NB4 (cell line): ENCODE measurements around the gene KIF1A.
"Not testable (repeated sequence)": the region's sequence is repeated elsewhere in the genome, so short reads cannot be mapped to it uniquely, and the experiment has no call there.

ENCODE experiments used
- DNase-seq: peaks from one replicate; pipeline ENCODE4 v3.0.0; 2010; ENCODE audit warnings: low read depth
- H3K4me3 ChIP-seq: one replicate; pipeline ENCODE4 v1.5.1; 2011; ENCODE audit warnings: mild to moderate bottlenecking, low read depth, low read length, moderate library complexity
- MYC ChIP-seq: IDR thresholded peaks from 2 replicates; pipeline ENCODE4 v1.6.1; 2011; ENCODE audit warnings: low read depth, low read length
- POLR2A ChIP-seq: IDR thresholded peaks from 2 replicates; pipeline ENCODE4 v1.6.1; 2011; ENCODE audit warnings: mild to moderate bottlenecking; ENCODE audit not compliant: insufficient read length; ENCODE audit errors: extremely low read depth
- TF ChIP-seq, protein P1 (sequence below): IDR thresholded peaks from one replicate; pipeline ENCODE4 v1.5.1; 2012; ENCODE audit warnings: low read depth, low read length
- TF ChIP-seq, protein P2 (sequence below): IDR thresholded peaks from 2 replicates; pipeline ENCODE4 v1.6.1; 2011; ENCODE audit warnings: low read depth, low read length

KIF1A gene

DNA sequence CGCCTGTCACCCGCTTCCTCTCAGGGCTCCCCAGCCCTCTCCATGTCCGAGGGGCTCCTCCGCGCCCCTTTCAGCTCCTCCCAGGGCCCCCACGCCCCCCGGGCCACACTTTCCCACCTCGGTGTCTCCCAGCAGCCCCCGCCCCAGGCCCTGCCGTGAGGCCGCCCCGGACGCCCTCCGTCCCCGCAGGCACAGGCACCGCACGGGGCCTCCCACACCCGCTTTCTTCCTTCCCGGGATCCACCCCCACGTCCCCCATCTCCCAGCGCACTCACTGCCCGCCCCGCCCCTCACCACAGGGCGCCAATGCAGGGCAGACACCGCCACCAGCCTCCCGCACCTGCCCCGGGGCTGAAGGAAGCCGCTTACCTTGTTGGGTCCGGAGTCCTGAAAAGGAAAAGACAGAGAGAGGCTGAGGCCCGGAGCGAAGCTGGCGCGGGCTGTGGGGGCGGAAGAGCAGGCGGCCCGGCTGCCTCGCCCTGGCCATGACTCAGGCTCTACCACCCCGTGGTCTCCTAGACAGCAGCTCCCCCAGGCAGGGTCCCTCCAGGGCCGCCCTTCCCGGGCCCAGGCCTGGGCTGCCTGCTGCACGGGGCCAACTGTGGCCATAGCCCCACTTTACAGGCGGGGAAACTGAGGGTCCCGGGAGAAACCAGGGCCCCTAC, 37.7 kb downstream of the KIF1A start:
- no peak overlapping the region for H3K4me3 ChIP-seq
- DNase-seq, result peak; percentile 31
- TF ChIP-seq, protein P1, sequence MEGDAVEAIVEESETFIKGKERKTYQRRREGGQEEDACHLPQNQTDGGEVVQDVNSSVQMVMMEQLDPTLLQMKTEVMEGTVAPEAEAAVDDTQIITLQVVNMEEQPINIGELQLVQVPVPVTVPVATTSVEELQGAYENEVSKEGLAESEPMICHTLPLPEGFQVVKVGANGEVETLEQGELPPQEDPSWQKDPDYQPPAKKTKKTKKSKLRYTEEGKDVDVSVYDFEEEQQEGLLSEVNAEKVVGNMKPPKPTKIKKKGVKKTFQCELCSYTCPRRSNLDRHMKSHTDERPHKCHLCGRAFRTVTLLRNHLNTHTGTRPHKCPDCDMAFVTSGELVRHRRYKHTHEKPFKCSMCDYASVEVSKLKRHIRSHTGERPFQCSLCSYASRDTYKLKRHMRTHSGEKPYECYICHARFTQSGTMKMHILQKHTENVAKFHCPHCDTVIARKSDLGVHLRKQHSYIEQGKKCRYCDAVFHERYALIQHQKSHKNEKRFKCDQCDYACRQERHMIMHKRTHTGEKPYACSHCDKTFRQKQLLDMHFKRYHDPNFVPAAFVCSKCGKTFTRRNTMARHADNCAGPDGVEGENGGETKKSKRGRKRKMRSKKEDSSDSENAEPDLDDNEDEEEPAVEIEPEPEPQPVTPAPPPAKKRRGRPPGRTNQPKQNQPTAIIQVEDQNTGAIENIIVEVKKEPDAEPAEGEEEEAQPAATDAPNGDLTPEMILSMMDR, result no peak
- TF ChIP-seq MYC, result no peak
- TF ChIP-seq, protein P2, sequence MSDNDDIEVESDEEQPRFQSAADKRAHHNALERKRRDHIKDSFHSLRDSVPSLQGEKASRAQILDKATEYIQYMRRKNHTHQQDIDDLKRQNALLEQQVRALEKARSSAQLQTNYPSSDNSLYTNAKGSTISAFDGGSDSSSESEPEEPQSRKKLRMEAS, result no peak
- TF ChIP-seq POLR2A, result no peak

DNA sequence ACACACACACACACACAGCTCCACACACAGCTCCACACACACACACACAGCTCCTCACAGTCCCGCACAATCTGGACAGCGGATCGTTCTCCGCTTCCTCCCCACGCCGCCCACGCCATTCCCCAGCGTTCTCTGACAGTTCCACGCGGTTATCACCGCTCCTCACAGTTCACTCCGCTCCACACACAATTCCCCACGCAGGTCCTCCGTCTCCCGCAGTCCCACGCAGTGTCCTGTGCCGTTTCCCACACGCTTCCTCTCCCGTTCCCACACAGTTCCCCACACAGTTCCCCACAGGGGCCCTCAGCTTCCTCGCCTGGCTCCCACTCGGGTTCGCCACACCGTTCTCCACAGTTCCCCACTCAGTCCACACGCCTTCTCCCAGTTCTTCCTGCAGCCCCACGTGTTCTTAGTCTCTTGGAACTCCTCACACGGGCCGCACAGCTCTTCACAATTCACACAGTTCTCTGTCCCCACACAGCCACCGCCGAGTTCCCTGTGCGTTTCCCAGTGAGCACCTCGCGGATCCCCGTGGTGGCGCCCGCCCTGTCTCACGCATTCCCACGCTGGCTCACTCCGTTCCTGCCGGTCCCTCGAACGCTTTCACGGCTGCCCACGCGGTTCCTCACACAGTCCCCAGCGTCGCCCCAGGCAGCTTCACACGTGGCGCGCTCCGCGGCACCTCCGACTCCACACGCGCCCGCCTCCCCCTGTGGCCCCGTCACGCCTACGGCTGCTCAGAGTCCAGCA, 38.4 kb downstream of the KIF1A start:
- DNase-seq, result no peak
- no peak overlapping the region for H3K4me3 ChIP-seq
- TF ChIP-seq, protein P1, result no peak
- TF ChIP-seq POLR2A (no peak), MYC (no peak)
- TF ChIP-seq, protein P2, result no peak

DNA sequence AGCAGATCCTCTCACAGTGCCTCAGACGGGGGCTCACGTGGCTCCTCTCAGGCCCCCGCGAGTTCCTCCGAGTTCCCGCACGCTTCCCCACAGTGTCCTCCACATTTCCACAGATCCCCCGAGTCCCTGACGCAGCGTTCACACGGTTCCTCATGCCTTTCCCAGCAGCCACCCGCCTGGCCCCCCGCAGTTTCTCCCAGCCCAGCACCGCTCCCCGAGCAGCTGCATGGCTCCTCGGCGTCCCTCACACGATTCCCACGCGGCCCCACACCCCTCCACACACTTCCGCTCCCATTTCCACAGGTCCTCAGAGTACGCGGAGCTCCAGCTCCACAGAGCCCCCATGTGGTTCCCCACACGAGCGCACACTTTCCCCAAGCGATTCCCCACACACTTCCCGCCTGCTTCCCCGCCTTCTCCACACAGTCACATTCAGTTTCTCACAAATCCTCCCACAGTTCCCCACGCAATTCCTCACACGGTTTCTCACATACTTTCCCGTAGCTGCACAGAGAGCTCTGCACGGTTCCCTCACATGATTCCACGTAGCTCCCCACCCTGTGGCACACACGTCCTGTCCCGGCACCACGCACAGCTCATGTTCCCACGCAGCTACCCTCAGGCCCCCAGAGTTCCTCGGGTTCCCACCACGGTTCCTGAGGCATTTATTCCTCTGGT, 39.9 kb downstream of the KIF1A start:
- no peak for DNase-seq
- H3K4me3 ChIP-seq, result no peak overlapping the region
- TF ChIP-seq MYC (no peak), POLR2A (no peak)
- TF ChIP-seq, protein P1, result no peak
- TF ChIP-seq, protein P2, result no peak

DNA sequence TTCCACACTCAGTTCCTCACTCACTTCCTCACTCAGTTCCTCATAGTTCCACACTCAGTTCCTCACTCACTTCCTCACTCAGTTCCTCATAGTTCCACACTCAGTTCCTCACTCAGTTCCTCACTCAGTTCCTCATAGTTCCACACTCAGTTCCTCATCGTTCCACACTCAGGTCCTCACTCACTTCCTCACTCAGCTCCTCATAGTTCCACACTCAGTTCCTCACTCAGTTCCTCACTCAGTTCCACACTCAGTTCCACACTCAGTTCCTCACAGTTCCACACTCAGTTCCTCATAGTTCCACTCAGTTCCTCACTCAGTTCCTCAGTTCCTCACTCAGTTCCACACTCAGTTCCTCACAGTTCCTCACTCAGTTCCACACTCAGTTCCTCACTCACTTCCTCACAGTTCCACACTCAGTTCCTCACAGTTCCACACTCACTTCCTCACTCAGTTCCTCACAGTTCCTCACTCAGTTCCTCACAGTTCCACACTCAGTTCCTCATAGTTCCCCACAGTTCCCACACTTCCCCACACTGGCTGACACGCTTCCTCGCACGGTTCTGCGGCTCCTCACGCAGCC, 40.7 kb downstream of the KIF1A start:
- DNase-seq, H3K4me3 ChIP-seq: not testable (repeated sequence)

DNA sequence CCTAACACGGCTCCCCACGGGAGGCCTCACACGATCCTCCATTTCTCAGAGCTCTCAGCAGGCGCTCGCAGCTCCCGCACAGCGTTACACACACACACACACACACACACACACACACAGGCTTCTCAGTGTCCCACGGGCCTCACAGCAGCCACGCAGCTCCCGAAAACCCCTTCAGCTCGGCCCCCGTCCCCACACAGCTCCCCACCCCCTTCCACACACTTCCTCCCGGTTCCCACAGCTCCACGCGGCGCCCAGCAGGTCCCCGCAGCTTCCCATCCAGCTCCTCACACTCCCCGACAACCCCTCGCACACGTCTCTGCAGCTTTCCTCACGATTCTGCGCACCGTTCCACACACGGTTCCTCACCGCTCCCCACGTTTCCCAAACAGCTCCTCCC, 41.6 kb downstream of the KIF1A start:
- no peak for DNase-seq
- H3K4me3 ChIP-seq, result no peak overlapping the region

More for the DNA sequence above, 41.6 kb downstream of the KIF1A start:
- no peak for TF ChIP-seq POLR2A
- TF ChIP-seq, protein P1, result no peak
- TF ChIP-seq, protein P2, result no peak
- no peak for TF ChIP-seq MYC
